GM21390 (cell line): ENCODE data around the gene RASSF5.
"Not testable (repeated sequence)": the region's sequence is repeated elsewhere in the genome, so short reads cannot be mapped to it uniquely, and the experiment has no call there.

ENCODE experiments used
- ATAC-seq: cut with Tn5 transposase; IDR thresholded peaks from one replicate; pipeline ENCODE4 v1.9.1; 2021; ENCODE audit not compliant: unreplicated experiment

RASSF5 gene

GRCh38 chr1:206476591-206476990 lies 30.7 kb upstream of the RASSF5 start:
- ATAC-seq = no peak

- no peak for ATAC-seq
These were observed 30.2 kb upstream of the RASSF5 start for GRCh38 chr1:206477110-206477509.

GRCh38 chr1:206477581-206478380 lies 29.6 kb upstream of the RASSF5 start:
- ATAC-seq = no peak

GRCh38 chr1:206478746-206479145 lies 28.6 kb upstream of the RASSF5 start:
- ATAC-seq = no peak

- ATAC-seq = no peak
These were observed 27.9 kb upstream of the RASSF5 start for GRCh38 chr1:206479183-206480125.

- ATAC-seq = no peak
These were observed 27.1 kb upstream of the RASSF5 start for GRCh38 chr1:206480211-206480610.

GRCh38 chr1:206482611-206483010 lies 24.7 kb upstream of the RASSF5 start:
- ATAC-seq = no peak

- ATAC-seq = not testable (repeated sequence)
These were observed 23.5 kb upstream of the RASSF5 start for GRCh38 chr1:206483864-206484263.

GRCh38 chr1:206484901-206485300 lies 22.4 kb upstream of the RASSF5 start:
- ATAC-seq = no peak

GRCh38 chr1:206486995-206487788 lies 20.1 kb upstream of the RASSF5 start:
- ATAC-seq = no peak

GRCh38 chr1:206487970-206488369 lies 19.4 kb upstream of the RASSF5 start:
- ATAC-seq = no peak

- ATAC-seq = no peak
These were observed 18.9 kb upstream of the RASSF5 start for GRCh38 chr1:206488466-206488865.

- peak; percentile 55 for ATAC-seq
These were observed 17.2 kb upstream of the RASSF5 start for GRCh38 chr1:206489980-206490770.

GRCh38 chr1:206490771-206491405 lies 16.4 kb upstream of the RASSF5 start:
- ATAC-seq = no peak

- no peak for ATAC-seq
These were observed 15.7 kb upstream of the RASSF5 start for GRCh38 chr1:206491616-206492015.

GRCh38 chr1:206492589-206492988 lies 14.7 kb upstream of the RASSF5 start:
- ATAC-seq = no peak

- no peak for ATAC-seq
These were observed 14.1 kb upstream of the RASSF5 start for GRCh38 chr1:206493279-206493678.

- no peak for ATAC-seq
These were observed 12.3 kb upstream of the RASSF5 start for GRCh38 chr1:206495011-206495461.

GRCh38 chr1:206495493-206496046 lies 11.8 kb upstream of the RASSF5 start:
- ATAC-seq = peak; percentile 35
